Activated CD8-positive, alpha-beta memory T cell treated with anti-CD3 and anti-CD28 coated beads, Interleukin-2, amount 50 U/mL, for 48 hours (primary cell): ENCODE results near the gene KMT2A.

Experiments
- DNase-seq: peaks from one replicate; pipeline ENCODE4 v3.0.0-alpha.2; 2020

KMT2A gene

GRCh38 chr11:118491041-118491440 is 54.7 kb downstream of the KMT2A start:
- DNase-seq = no peak

- no peak for DNase-seq
Measured at GRCh38 chr11:118497831-118498230, 61.5 kb downstream of the KMT2A start.

GRCh38 chr11:118503216-118503615 is 66.9 kb downstream of the KMT2A start:
- DNase-seq = no peak

DNA sequence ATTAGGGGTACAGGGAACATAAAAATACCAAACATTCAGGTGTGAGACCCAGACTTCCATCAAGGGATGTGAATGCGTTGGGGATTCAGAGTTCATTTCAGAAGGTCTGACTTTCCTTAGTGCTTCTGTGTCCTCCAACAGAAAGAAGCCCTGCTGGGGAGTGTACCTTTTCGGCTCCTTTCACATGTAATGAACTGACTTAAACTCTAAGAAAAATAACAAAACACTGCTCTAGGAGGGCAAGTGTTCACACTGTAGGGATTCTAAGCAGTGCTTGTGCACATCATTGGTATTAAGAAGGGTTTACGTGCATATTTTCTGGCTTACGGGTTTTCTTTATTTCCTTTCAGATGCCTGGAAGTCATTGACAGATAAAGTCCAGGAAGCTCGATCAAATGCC is 75.3 kb downstream of the KMT2A start:
- no peak for DNase-seq

DNA sequence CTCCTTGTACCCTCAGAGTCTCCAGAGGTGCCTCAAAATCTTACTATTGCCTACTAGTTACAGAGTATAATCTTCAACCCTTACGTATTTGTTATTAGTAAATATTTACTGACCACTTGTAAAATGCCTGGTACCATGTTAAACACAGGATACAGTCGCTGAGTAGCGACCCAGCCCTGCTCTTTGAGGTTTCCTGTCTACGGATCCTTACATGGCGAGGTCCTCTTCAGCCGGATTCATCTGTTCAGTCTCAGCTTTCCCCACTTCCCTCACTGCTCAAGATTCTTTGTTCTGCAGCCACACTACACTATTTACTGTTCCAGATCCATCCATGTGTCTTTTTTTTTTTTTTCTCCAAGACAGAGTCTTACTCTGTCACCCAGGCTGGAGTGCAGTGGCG is 77.8 kb downstream of the KMT2A start:
- DNase-seq = no peak

DNA sequence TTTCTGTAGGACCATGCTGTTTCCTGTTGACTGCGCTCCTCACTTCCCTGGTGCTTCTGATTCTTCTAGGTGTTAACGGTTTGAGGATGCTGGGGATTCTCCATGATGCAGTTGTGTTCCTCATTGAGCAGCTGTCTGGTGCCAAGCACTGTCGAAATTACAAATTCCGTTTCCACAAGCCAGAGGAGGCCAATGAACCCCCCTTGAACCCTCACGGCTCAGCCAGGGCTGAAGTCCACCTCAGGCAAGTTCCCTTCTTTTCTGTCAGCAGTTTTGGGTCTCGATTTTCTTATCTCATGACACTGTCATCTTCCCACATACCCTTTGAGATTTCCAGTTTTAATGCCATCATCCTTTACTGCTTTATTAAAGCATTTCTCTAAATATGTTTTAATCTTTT is 83.3 kb downstream of the KMT2A start:
- no peak for DNase-seq

DNA sequence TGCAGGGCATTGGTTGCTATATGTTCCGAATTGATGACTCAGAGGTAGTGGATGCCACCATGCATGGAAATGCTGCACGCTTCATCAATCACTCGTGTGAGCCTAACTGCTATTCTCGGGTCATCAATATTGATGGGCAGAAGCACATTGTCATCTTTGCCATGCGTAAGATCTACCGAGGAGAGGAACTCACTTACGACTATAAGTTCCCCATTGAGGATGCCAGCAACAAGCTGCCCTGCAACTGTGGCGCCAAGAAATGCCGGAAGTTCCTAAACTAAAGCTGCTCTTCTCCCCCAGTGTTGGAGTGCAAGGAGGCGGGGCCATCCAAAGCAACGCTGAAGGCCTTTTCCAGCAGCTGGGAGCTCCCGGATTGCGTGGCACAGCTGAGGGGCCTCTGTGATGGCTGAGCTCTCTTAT is 85.6 kb downstream of the KMT2A start:
- no peak for DNase-seq

DNA sequence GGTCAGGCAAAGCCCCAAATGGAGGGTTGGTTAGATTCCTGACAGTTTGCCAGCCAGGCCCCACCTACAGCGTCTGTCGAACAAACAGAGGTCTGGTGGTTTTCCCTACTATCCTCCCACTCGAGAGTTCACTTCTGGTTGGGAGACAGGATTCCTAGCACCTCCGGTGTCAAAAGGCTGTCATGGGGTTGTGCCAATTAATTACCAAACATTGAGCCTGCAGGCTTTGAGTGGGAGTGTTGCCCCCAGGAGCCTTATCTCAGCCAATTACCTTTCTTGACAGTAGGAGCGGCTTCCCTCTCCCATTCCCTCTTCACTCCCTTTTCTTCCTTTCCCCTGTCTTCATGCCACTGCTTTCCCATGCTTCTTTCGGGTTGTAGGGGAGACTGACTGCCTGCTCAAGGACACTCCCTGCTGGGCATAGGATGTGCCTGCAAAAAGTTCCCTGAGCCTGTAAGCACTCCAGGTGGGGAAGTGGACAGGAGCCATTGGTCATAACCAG is 86.3 kb downstream of the KMT2A start:
- DNase-seq = no peak

- DNase-seq = no peak
Measured at GRCh38 chr11:118524356-118524755, 88.1 kb downstream of the KMT2A start.

- DNase-seq = no peak
Measured at GRCh38 chr11:118524757-118525470, 88.6 kb downstream of the KMT2A start.

DNA sequence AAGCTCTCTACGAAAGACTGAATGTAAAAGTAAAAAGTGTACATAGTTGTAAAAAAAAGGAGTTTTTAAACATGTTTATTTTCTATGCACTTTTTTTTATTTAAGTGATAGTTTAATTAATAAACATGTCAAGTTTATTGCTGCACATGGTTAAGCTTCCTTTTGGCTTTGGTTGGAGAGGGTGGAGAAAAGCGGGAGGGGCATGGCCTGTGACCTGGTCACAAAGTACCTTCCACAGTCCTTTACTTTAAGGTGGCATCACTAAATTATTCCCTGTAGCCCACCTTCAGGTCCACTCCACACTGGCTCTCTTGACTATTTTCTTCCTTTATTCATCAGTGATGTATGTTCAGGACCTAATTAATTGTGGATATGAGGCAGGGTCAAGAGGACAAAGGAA is 90.4 kb downstream of the KMT2A start:
- DNase-seq = no peak

GRCh38 chr11:118527109-118527508 is 90.8 kb downstream of the KMT2A start, which contains the start of gene TTC36:
Gene TTC36 (plus strand): TSS chr11:118527474. CDS start chr11:118527495, 21 bp downstream.
- DNase-seq = no peak

- DNase-seq = no peak
Measured at GRCh38 chr11:118528511-118528910, 92.2 kb downstream of the KMT2A start.

DNA sequence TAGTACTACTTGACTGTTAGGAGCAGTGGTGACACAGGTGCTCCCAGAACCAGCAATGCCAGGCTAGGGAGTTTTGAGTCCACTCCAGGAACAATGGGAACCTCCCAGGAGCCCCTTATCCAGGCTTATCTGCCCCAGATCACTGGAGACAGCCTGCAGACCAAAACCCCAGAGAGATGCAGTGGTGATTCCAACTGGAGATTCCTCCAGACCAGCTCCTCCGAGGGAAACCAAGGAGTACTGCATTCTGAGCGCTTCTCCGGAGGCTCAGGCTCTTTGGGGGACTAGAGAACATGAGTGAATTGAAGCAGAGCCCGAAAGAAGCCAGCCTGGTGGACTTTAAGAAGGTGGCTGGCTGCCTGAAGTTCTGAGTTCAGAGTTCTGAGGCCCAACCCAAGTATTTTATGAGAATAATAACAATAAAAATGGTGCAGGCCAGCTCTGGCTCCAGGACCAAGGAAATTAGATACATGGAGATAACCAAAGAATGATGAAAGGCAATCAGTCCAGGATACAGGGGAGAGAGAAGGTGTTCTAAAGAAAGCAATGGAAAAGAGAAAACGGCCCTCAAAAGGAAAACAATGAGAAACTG is 93.4 kb downstream of the KMT2A start:
- DNase-seq = no peak

- no peak for DNase-seq
Measured at GRCh38 chr11:118530180-118530682, 93.9 kb downstream of the KMT2A start.

DNA sequence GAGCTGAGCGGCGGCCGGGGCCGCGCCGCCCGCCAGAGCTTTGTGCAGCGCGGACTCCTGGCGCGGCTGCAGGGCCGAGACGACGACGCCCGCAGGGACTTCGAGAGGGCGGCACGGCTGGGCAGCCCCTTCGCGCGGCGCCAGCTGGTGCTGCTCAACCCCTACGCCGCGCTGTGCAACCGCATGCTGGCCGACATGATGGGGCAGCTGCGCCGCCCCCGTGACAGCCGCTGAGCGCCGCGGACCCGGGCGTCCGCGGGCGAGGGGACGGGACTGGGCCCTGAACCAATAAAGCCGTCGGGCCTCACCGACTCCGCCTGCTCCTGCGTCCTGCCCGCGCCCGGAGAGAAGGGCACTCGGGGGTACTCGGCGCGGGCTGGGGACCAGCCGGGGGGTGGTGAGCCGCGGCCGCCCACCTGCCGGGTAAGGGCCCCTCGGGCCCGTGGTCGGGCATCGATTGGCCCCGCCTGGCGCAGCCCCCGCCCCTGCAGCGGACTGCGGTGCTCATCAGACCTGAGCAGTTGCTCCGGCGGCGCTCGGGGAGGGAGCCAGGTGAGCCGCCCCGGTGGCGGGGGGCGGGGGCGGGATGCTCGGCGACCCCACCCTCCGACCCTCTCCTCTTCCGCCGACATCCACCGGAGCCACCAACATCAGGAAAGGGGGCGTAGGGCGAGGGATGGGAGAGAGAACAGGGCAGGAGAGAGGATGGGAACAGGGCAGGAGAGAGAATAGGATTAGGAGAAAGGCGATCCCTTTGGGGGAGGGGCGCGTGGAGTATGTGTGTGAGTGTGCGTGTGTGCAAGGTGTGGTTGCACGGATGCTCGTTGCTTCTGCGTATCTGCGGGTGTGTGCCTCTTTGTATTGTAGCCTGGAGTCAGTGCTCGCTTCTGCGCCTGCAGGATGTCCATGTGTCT is 94.6 kb downstream of the KMT2A start, which contains the start of gene TMEM25:
TMEM25 (plus strand) TSS at position 510 of the 914 bp plus-strand sequence. CDS start 610 bp downstream, outside the sequence.
- peak; percentile 86 for DNase-seq

DNA sequence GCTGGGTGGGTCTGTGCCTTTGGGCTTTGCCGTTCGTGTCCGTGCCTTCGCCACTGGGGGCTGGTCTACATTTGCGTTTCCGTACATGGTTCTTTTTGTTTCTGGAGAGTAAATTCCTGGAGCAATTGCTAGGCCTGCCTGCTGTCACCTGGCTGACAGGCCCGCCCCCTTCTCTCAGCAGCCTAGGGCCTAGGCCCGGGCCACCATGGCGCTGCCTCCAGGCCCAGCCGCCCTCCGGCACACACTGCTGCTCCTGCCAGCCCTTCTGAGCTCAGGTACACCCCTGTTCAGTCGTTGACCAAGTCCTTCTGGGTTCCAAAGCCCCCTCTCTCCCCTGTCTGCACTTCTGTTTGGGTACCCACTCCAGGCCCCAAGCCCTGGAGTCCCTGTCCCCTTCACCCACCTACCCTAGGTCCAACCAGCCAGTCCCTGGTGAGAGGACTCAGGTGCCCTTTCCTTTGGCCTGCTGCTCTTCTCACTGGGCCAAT is 95.3 kb downstream of the KMT2A start:
- no peak for DNase-seq

DNA sequence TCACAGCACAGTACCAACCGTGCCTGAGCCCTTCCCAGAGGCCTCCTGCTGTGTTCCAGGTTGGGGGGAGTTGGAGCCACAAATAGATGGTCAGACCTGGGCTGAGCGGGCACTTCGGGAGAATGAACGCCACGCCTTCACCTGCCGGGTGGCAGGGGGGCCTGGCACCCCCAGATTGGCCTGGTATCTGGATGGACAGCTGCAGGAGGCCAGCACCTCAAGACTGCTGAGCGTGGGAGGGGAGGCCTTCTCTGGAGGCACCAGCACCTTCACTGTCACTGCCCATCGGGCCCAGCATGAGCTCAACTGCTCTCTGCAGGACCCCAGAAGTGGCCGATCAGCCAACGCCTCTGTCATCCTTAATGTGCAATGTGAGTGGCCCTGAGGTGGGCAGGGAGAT is 95.8 kb downstream of the KMT2A start:
- DNase-seq = no peak

GRCh38 chr11:118532852-118533768 is 96.8 kb downstream of the KMT2A start:
- no peak for DNase-seq

GRCh38 chr11:118533769-118534729 is 97.8 kb downstream of the KMT2A start:
- no peak for DNase-seq

DNA sequence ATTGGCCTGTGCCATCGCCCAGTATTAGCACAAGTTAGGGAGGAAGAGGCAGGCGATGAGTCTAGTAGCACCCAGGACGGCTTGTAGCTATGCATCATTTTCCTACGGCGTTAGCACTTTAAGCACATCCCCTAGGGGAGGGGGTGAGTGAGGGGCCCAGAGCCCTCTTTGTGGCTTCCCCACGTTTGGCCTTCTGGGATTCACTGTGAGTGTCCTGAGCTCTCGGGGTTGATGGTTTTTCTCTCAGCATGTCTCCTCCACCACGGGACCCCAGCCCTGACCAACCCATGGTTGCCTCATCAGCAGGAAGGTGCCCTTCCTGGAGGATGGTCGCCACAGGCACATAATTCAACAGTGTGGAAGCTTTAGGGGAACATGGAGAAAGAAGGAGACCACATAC is 99.0 kb downstream of the KMT2A start:
- no peak for DNase-seq
